HepG2 (cell line): ENCODE data around the gene LRTM2. TPM values are rescaled to one million over a fixed set of nuclear protein-coding genes. Genes with fewer than 3 reads are reported as not detected.

Experiments
- ELF1 ChIP-seq: sonication (generic); formaldehyde crosslinking; IDR thresholded peaks from 2 replicates; pipeline ENCODE4 v1.4.0; 2020; ENCODE audit warnings: missing genetic modification reagents
- ERF ChIP-seq: IDR thresholded peaks from 2 replicates; pipeline ENCODE4 v1.6.1; 2018; ENCODE audit warnings: missing biosample characterization, missing genetic modification reagents
- GABPA ChIP-seq, 2 experiments: IDR thresholded peaks; 2 replicates each; pipeline ENCODE4 v1.6.1; 2011 to 2016; ENCODE audit warnings: low read depth in 2 of 2, low read length in 1 of 2, missing biosample characterization in 1 of 2, missing genetic modification characterization in 1 of 2
- HIVEP1 ChIP-seq: sonication (generic); formaldehyde crosslinking; IDR thresholded peaks from 2 replicates; pipeline ENCODE4 v1.4.0; 2020; ENCODE audit warnings: mild to moderate bottlenecking, missing genetic modification reagents
- MED13 ChIP-seq: sonication (generic); formaldehyde crosslinking; IDR thresholded peaks from 2 replicates; pipeline ENCODE4 v1.5.0; 2020; ENCODE audit warnings: missing genetic modification reagents
- MIXL1 ChIP-seq: IDR thresholded peaks from 2 replicates; pipeline ENCODE4 v1.6.1; 2016
- PITX1 ChIP-seq: sonication (generic); formaldehyde crosslinking; IDR thresholded peaks from 2 replicates; pipeline ENCODE4 v1.5.1; 2020; ENCODE audit warnings: mild to moderate bottlenecking, missing genetic modification reagents
- POLR2G ChIP-seq: fragments of 200-400 bp; formaldehyde crosslinking; IDR thresholded peaks from 2 replicates; pipeline ENCODE4 v1.6.1; 2018; ENCODE audit warnings: mild to moderate bottlenecking, low read depth, low read length, moderate library complexity
- SETDB1 ChIP-seq: sonication (generic); formaldehyde crosslinking; IDR thresholded peaks from 2 replicates; pipeline ENCODE4 v1.5.1; 2020; ENCODE audit warnings: missing genetic modification reagents, mild to moderate bottlenecking, borderline replicate concordance
- TOPORS ChIP-seq: sonication (generic); formaldehyde crosslinking; IDR thresholded peaks from 2 replicates; pipeline ENCODE4 v1.8.0; 2023; ENCODE audit warnings: mild to moderate bottlenecking, missing genetic modification reagents
- ZBTB3 ChIP-seq: sonication (generic); formaldehyde crosslinking; IDR thresholded peaks from 2 replicates; pipeline ENCODE4 v1.4.0; 2020; ENCODE audit warnings: low read depth, mild to moderate bottlenecking, moderate library complexity, missing genetic modification reagents, borderline replicate concordance
- ZFP36 ChIP-seq: fragments of 150-350 bp; IDR thresholded peaks from 2 replicates; pipeline ENCODE4 v1.6.1; 2018; ENCODE audit warnings: borderline replicate concordance, low read length, low read depth; ENCODE audit not compliant: partially characterized antibody
- ZMYM2 ChIP-seq: sonication (generic); formaldehyde crosslinking; IDR thresholded peaks from 2 replicates; pipeline ENCODE4 v1.8.0; 2022; ENCODE audit warnings: mild to moderate bottlenecking, missing genetic modification reagents
- ZNF543 ChIP-seq: sonication (generic); formaldehyde crosslinking; IDR thresholded peaks from 2 replicates; pipeline ENCODE4 v1.4.0; 2020; ENCODE audit warnings: mild to moderate bottlenecking, missing genetic modification reagents
- ZNF629 ChIP-seq: sonication (generic); formaldehyde crosslinking; conservative IDR thresholded peaks from 2 replicates; pipeline ENCODE4 v1.5.0; 2020; ENCODE audit warnings: missing genetic modification reagents
- ZNF792 ChIP-seq: IDR thresholded peaks from 2 replicates; pipeline ENCODE4 v1.6.1; 2016
- polyA plus RNA-seq, 8 experiments: library from polyadenylated mRNA; depleted of rRNA in 3 of 8; stranded (reverse) in 7 of 8; unstranded in 1 of 8; fragments of >200 nt; fragmentation: Illumina TruSeq in 4 of 8; extraction: Trizol in 4 of 8; gene quantifications; 2 replicates each; pipeline versions ENCODE4 v1.2.1 to v1.2.3, GENCODE V29; 2011 to 2016; ENCODE audit warnings: low read depth in 4 of 8, missing spikeins in 1 of 8, mixed read lengths in 1 of 8; ENCODE audit not compliant: insufficient read depth in 1 of 8
- total RNA-seq, 5 experiments: library from RNA; depleted of rRNA; stranded (reverse); fragments of >200 nt; fragmentation: Illumina TruSeq; extraction: Trizol; gene quantifications; 2 replicates each; pipeline ENCODE4 v1.2.3, GENCODE V29; 2016; ENCODE audit warnings: low read depth in 1 of 5
- TF ChIP-seq, protein P1 (sequence below): sonication (generic); formaldehyde crosslinking; IDR thresholded peaks from 2 replicates; pipeline ENCODE4 v1.9.0; 2021; ENCODE audit warnings: mild to moderate bottlenecking, missing genetic modification reagents
- TF ChIP-seq, protein P2 (sequence below): IDR thresholded peaks from 2 replicates; pipeline ENCODE4 v1.6.1; 2016; ENCODE audit warnings: missing compliant biosample characterization, missing genetic modification reagents, borderline replicate concordance
- TF ChIP-seq, protein P3 (sequence below): sonication (generic); formaldehyde crosslinking; IDR thresholded peaks from 2 replicates; pipeline ENCODE4 v1.4.0; 2020; ENCODE audit warnings: missing genetic modification reagents, mild to moderate bottlenecking, borderline replicate concordance

LRTM2 gene
- total and polyA plus RNA-seq, 2 of the 13 experiments (the other 11 are each of a cell fraction or from before 2014, with no cell fraction given) = 0.09 TPM; not detected in 1

DNA sequence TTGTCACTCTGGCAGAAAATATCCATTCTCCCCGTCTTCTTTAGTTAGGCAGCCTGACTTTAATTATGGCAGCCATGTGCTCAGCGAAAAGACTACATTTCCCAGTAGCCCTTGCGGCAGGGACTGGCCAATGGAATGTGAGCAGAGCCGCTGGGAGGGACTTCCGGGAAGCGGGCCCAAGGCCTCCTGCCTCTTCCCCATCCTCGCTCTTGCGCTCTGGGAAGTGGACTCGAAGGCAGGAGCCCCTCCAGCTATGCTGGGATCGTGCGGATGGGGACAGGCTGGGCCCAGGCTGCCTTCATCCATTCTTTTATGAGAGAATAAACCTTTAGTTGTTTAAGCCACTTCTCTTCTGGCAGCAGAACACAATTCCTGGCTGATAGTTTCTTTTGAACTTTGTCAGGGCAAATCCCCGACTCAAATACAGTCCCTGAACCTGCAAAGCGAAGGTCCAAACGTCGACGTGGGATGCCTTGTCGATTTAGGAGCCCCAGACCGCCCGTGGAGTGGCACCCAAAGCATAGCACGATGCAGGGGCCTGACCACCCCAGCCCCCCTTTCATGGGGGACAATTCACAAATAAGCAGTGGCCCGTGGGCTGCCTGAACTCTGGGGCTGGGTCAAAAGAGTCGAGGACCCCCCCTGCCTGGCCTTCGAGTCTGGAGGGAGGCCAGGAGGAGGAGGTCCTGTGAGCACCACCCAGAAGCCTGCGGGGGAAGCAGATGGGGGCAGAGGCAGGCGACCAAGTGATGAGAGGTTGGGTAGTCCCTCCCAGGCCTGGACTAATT lies 15.6 kb upstream of the LRTM2 start (continued):
- TF ChIP-seq, protein P1, sequence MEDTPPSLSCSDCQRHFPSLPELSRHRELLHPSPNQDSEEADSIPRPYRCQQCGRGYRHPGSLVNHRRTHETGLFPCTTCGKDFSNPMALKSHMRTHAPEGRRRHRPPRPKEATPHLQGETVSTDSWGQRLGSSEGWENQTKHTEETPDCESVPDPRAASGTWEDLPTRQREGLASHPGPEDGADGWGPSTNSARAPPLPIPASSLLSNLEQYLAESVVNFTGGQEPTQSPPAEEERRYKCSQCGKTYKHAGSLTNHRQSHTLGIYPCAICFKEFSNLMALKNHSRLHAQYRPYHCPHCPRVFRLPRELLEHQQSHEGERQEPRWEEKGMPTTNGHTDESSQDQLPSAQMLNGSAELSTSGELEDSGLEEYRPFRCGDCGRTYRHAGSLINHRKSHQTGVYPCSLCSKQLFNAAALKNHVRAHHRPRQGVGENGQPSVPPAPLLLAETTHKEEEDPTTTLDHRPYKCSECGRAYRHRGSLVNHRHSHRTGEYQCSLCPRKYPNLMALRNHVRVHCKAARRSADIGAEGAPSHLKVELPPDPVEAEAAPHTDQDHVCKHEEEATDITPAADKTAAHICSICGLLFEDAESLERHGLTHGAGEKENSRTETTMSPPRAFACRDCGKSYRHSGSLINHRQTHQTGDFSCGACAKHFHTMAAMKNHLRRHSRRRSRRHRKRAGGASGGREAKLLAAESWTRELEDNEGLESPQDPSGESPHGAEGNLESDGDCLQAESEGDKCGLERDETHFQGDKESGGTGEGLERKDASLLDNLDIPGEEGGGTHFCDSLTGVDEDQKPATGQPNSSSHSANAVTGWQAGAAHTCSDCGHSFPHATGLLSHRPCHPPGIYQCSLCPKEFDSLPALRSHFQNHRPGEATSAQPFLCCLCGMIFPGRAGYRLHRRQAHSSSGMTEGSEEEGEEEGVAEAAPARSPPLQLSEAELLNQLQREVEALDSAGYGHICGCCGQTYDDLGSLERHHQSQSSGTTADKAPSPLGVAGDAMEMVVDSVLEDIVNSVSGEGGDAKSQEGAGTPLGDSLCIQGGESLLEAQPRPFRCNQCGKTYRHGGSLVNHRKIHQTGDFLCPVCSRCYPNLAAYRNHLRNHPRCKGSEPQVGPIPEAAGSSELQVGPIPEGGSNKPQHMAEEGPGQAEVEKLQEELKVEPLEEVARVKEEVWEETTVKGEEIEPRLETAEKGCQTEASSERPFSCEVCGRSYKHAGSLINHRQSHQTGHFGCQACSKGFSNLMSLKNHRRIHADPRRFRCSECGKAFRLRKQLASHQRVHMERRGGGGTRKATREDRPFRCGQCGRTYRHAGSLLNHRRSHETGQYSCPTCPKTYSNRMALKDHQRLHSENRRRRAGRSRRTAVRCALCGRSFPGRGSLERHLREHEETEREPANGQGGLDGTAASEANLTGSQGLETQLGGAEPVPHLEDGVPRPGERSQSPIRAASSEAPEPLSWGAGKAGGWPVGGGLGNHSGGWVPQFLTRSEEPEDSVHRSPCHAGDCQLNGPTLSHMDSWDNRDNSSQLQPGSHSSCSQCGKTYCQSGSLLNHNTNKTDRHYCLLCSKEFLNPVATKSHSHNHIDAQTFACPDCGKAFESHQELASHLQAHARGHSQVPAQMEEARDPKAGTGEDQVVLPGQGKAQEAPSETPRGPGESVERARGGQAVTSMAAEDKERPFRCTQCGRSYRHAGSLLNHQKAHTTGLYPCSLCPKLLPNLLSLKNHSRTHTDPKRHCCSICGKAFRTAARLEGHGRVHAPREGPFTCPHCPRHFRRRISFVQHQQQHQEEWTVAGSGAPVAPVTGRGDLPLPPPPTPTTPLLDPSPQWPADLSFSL = no peak
- no peak for TF ChIP-seq PITX1 (CRISPR knock-in tag)
- TF ChIP-seq ELF1 (CRISPR knock-in tag) = peak; percentile 94
- TF ChIP-seq ZNF792 = no peak
- TF ChIP-seq GABPA (IDR thresholded peaks at IDR 0.05; ENCODE audit: low read depth, low read length) = peak; percentile 81
- peak; percentile 96 for TF ChIP-seq GABPA (CRISPR knock-in tag; IDR thresholded peaks at IDR 0.05; ENCODE audit: low read depth)
- TF ChIP-seq ERF = 0 out of 2 replicates have a peak, but pooled peaks have one; percentile 39
- no peak for TF ChIP-seq ZFP36
- TF ChIP-seq ZBTB3 (CRISPR knock-in tag) = no peak
- TF ChIP-seq, protein P2, sequence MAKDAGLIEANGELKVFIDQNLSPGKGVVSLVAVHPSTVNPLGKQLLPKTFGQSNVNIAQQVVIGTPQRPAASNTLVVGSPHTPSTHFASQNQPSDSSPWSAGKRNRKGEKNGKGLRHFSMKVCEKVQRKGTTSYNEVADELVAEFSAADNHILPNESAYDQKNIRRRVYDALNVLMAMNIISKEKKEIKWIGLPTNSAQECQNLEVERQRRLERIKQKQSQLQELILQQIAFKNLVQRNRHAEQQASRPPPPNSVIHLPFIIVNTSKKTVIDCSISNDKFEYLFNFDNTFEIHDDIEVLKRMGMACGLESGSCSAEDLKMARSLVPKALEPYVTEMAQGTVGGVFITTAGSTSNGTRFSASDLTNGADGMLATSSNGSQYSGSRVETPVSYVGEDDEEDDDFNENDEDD (CRISPR knock-in tag) = no peak; the same call in 1 of the 2 replicates
- no peak for TF ChIP-seq MED13 (CRISPR knock-in tag)
- no peak for TF ChIP-seq HIVEP1 (CRISPR knock-in tag)
- no peak for TF ChIP-seq TOPORS (CRISPR knock-in tag)
- no peak for TF ChIP-seq ZNF543 (CRISPR knock-in tag)
- TF ChIP-seq SETDB1 (CRISPR knock-in tag) = no peak
- TF ChIP-seq MIXL1 (CRISPR knock-in tag) = peak; percentile 54; the same call in 1 of the 2 replicates
- TF ChIP-seq, protein P3, sequence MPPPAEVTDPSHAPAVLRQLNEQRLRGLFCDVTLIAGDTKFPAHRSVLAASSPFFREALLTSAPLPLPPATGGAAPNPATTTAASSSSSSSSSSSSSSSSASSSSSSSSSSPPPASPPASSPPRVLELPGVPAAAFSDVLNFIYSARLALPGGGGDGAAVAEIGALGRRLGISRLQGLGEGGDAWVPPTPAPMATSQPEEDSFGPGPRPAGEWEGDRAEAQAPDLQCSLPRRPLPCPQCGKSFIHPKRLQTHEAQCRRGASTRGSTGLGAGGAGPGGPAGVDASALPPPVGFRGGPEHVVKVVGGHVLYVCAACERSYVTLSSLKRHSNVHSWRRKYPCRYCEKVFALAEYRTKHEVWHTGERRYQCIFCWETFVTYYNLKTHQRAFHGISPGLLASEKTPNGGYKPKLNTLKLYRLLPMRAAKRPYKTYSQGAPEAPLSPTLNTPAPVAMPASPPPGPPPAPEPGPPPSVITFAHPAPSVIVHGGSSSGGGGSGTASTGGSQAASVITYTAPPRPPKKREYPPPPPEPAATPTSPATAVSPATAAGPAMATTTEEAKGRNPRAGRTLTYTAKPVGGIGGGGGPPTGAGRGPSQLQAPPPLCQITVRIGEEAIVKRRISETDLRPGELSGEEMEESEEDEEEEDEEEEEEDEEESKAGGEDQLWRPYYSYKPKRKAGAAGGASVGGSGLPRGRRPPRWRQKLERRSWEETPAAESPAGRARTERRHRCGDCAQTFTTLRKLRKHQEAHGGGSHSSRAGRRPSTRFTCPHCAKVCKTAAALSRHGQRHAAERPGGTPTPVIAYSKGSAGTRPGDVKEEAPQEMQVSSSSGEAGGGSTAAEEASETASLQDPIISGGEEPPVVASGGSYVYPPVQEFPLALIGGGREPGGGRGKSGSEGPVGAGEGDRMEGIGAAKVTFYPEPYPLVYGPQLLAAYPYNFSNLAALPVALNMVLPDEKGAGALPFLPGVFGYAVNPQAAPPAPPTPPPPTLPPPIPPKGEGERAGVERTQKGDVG (CRISPR knock-in tag) = peak; percentile 51; the same call in 1 of the 2 replicates
- no peak for TF ChIP-seq ZMYM2 (CRISPR knock-in tag)
- TF ChIP-seq POLR2G = peak; percentile 56; the same call in 1 of the 2 replicates
- TF ChIP-seq ZNF629 (CRISPR knock-in tag) = peak; percentile 87
